Activated CD4-positive, alpha-beta T cell treated with anti-CD3 and anti-CD28 coated beads, Interleukin-2, amount 50 U/mL, for 48 hours (primary cell): Measurements from ENCODE around the gene SYT17.

Experiments used
- DNase-seq, 2 experiments: peaks; one replicate each; pipeline ENCODE4 v3.0.0-alpha.2; 2020

SYT17 gene

GRCh38 chr16:19223235-19224170 is 55.5 kb downstream of the SYT17 start:
- peak; percentile 68 to 72 for DNase-seq

GRCh38 chr16:19225651-19226050 is 57.6 kb downstream of the SYT17 start:
- no peak for DNase-seq

GRCh38 chr16:19227643-19228042 is 59.6 kb downstream of the SYT17 start:
- DNase-seq, result no peak

- no peak for DNase-seq
Measured at GRCh38 chr16:19228052-19228451, 60.0 kb downstream of the SYT17 start.

- DNase-seq, result no peak
Measured at GRCh38 chr16:19228575-19228974, 60.5 kb downstream of the SYT17 start.

- DNase-seq, result no peak
Measured at GRCh38 chr16:19230575-19230974, 62.5 kb downstream of the SYT17 start.

- DNase-seq, result no peak
Measured at GRCh38 chr16:19231881-19232280, 63.8 kb downstream of the SYT17 start.

GRCh38 chr16:19232988-19233387 is 64.9 kb downstream of the SYT17 start:
- no peak for DNase-seq

- DNase-seq, result no peak
Measured at GRCh38 chr16:19235478-19235877, 67.4 kb downstream of the SYT17 start.

- no peak for DNase-seq
Measured at GRCh38 chr16:19235886-19236285, 67.8 kb downstream of the SYT17 start.

- no peak for DNase-seq
Measured at GRCh38 chr16:19236561-19237209, 68.6 kb downstream of the SYT17 start.

GRCh38 chr16:19238406-19238805 is 70.4 kb downstream of the SYT17 start:
- DNase-seq, result no peak

- no peak for DNase-seq
Measured at GRCh38 chr16:19239511-19240155, 71.6 kb downstream of the SYT17 start.

- no peak for DNase-seq
Measured at GRCh38 chr16:19240494-19240893, 72.5 kb downstream of the SYT17 start.

- DNase-seq, result no peak
Measured at GRCh38 chr16:19241512-19241911, 73.5 kb downstream of the SYT17 start.

- no peak for DNase-seq
Measured at GRCh38 chr16:19242186-19242585, 74.1 kb downstream of the SYT17 start.

GRCh38 chr16:19242987-19243575 is 75.0 kb downstream of the SYT17 start:
- no peak for DNase-seq

- DNase-seq, result no peak
Measured at GRCh38 chr16:19245326-19245925, 77.4 kb downstream of the SYT17 start.

- no peak for DNase-seq
Measured at GRCh38 chr16:19252904-19253303, 84.9 kb downstream of the SYT17 start.

- DNase-seq, result no peak
Measured at GRCh38 chr16:19254611-19255010, 86.6 kb downstream of the SYT17 start.

- no peak for DNase-seq
Measured at GRCh38 chr16:19264123-19264673, 96.2 kb downstream of the SYT17 start.

GRCh38 chr16:19265380-19265930 is 97.4 kb downstream of the SYT17 start:
- DNase-seq, result no peak
